Peyer's patch (tissue), 4 donors: Measurements from ENCODE around the gene PIWIL4.

Experiments
- CTCF ChIP-seq, 6 experiments: fragments of 450-650 bp in 4 of 6; fragments of 200-600 bp in 2 of 6; sonication (generic) in 1 of 6; IDR thresholded peaks; one replicate each; pipeline ENCODE4 v1.5.1; 2017 to 2019; ENCODE audit warnings: antibody characterized with exemption in 6 of 6, mild to moderate bottlenecking in 3 of 6, moderate library complexity in 1 of 6
- POLR2A ChIP-seq, 2 donors: fragments of 450-650 bp; IDR thresholded peaks; one replicate each; pipeline ENCODE4 v1.5.1; 2017; ENCODE audit warnings: antibody characterized with exemption in 2 of 2, mild to moderate bottlenecking in 2 of 2, moderate library complexity in 2 of 2

- TF ChIP-seq CTCF (IDR thresholded peaks at IDR 0.05) (no peak), POLR2A (IDR thresholded peaks at IDR 0.05) (no peak)
Measured at GRCh38 chr11:94638301-94638901, 71.2 kb downstream of the PIWIL4 start.
